BLaER1 treated with 17β-estradiol and CSF1 and Interleukin-3, amounts not matched to agents 10 nM and 100 nM (cell line): ENCODE measurements around the gene TPT1.

Experiments used
- H3K27ac ChIP-seq, 11 experiments: shearing (Covaris generic); formaldehyde crosslinking; 2 replicates each; pipeline ENCODE4 v1.8.1; 2022
- H3K27me3 ChIP-seq, 11 experiments: shearing (Covaris generic); formaldehyde crosslinking; 2 replicates each; pipeline ENCODE4 v1.8.1; 2022
- H3K36me3 ChIP-seq, 11 experiments: shearing (Covaris generic); formaldehyde crosslinking; 2 replicates each; pipeline ENCODE4 v1.8.1; 2022
- H3K4me1 ChIP-seq, 10 experiments: shearing (Covaris generic); formaldehyde crosslinking; 2 replicates each; pipeline ENCODE4 v1.8.1; 2022
- H3K4me2 ChIP-seq, 11 experiments: shearing (Covaris generic); formaldehyde crosslinking; 2 replicates each; pipeline ENCODE4 v1.8.1; 2022
- H3K4me3 ChIP-seq, 10 experiments: shearing (Covaris generic); formaldehyde crosslinking; 2 replicates each; pipeline ENCODE4 v1.8.1; 2022
- H3K9ac ChIP-seq, 11 experiments: shearing (Covaris generic); formaldehyde crosslinking; 2 replicates each; pipeline ENCODE4 v1.8.1; 2022
- H3K9me3 ChIP-seq, 11 experiments: shearing (Covaris generic); formaldehyde crosslinking; replicated peaks in 1 of 11; 2 replicates each; pipeline ENCODE4 v1.8.1; 2022
- H4K20me1 ChIP-seq, 11 experiments: shearing (Covaris generic); formaldehyde crosslinking; 2 replicates each; pipeline ENCODE4 v1.8.1; 2022
- Cebpa-rat ChIP-seq, 11 experiments: shearing (Covaris generic); IDR thresholded peaks; 2 replicates each; pipeline ENCODE4 v1.8.1; 2022

The TPT1 gene

GRCh38 chr13:45335397-45336024 is 5.5 kb downstream of the TPT1 start:
- H3K4me3 ChIP-seq, result peak overlapping the region; percentile 0 to 95 (median 88); a peak in 18 of 20 replicates
- H3K9ac ChIP-seq, result peak overlapping the region; percentile 35 to 100 (median 99); a peak in 21 of 22 replicates
- peak overlapping the region in 10 of 11 experiments; percentile 56 to 100 (median 88); a peak in 19 of 22 replicates for H3K27ac ChIP-seq
- no peak for TF ChIP-seq Cebpa-rat (IDR thresholded peaks at IDR 0.05)
- H3K9me3 ChIP-seq, result peaks cover 0 to 7% (median 0%) of the 10 kb centered on the region in 11 experiments; a peak in 3 of 22 replicates
- H4K20me1 ChIP-seq, result peaks cover 70 to 89% (median 77%) of the 10 kb centered on the region in 11 experiments
- H3K36me3 ChIP-seq, result peaks cover 52 to 78% (median 72%) of the 10 kb centered on the region in 11 experiments
- H3K4me1 ChIP-seq, result peaks cover 85 to 90% (median 87%) of the 10 kb centered on the region in 10 experiments
- no peaks in the 10 kb centered on the region for H3K27me3 ChIP-seq
- H3K4me2 ChIP-seq, result peak overlapping the region; percentile 91 to 97 (median 93)

GRCh38 chr13:45333977-45334922 is 6.7 kb downstream of the TPT1 start:
- H3K4me3 ChIP-seq, result peak overlapping the region in 8 of 10 experiments; percentile 4 to 95 (median 88); a peak in 13 of 20 replicates
- peak overlapping the region in 10 of 11 experiments; percentile 6 to 100 (median 99); a peak in 18 of 22 replicates for H3K9ac ChIP-seq
- H3K27ac ChIP-seq, result peak overlapping the region in 10 of 11 experiments; percentile 56 to 100 (median 88); a peak in 20 of 22 replicates
- H3K4me1 ChIP-seq, result peaks cover 98 to 100% (median 99%) of the 10 kb centered on the region in 10 experiments
- peak overlapping the region; percentile 91 to 97 (median 93) for H3K4me2 ChIP-seq
- peaks cover 41 to 66% (median 60%) of the 10 kb centered on the region in 11 experiments for H3K36me3 ChIP-seq
- H3K27me3 ChIP-seq, result no peaks in the 10 kb centered on the region
- H3K9me3 ChIP-seq, result no peaks in the 10 kb centered on the region
- no peak for TF ChIP-seq Cebpa-rat (IDR thresholded peaks at IDR 0.05)
- H4K20me1 ChIP-seq, result peaks cover 57 to 76% (median 64%) of the 10 kb centered on the region in 11 experiments

- Histone ChIP-seq H3K9ac (peak overlapping the region in 9 of 11 experiments; percentile 7 to 100 (median 99); a peak in 16 of 22 replicates), H3K36me3 (peaks cover 33 to 57% (median 52%) of the 10 kb centered on the region in 11 experiments), H3K27ac (peak overlapping the region in 10 of 11 experiments; percentile 56 to 100 (median 88); a peak in 19 of 22 replicates), H3K27me3 (no peaks in the 10 kb centered on the region), H3K4me1 (peaks cover 98 to 100% (median 100%) of the 10 kb centered on the region in 10 experiments), H3K4me2 (peak overlapping the region; percentile 91 to 97 (median 93)), H4K20me1 (peaks cover 49 to 68% (median 56%) of the 10 kb centered on the region in 11 experiments), H3K4me3 (peak overlapping the region in 6 of 10 experiments; percentile 4 to 95 (median 86); a peak in 10 of 20 replicates), H3K9me3 (no peaks in the 10 kb centered on the region)
- TF ChIP-seq Cebpa-rat (IDR thresholded peaks at IDR 0.05), result no peak
These were observed 7.6 kb downstream of the TPT1 start for GRCh38 chr13:45333251-45333976.

- Histone ChIP-seq H3K4me3 (peak overlapping the region in 4 of 10 experiments; percentile 12 to 90 (median 64); a peak in 3 of 20 replicates), H3K9ac (peak overlapping the region in 9 of 11 experiments; percentile 7 to 100 (median 80); a peak in 16 of 22 replicates), H3K4me1 (peaks cover 98 to 100% (median 100%) of the 10 kb centered on the region in 10 experiments), H3K36me3 (peaks cover 27 to 51% (median 46%) of the 10 kb centered on the region in 11 experiments), H3K9me3 (no peaks in the 10 kb centered on the region), H3K4me2 (peak overlapping the region; percentile 91 to 97 (median 93)), H3K27ac (peak overlapping the region in 10 of 11 experiments; percentile 59 to 100 (median 88); a peak in 18 of 22 replicates), H4K20me1 (peaks cover 43 to 62% (median 50%) of the 10 kb centered on the region in 11 experiments), H3K27me3 (no peaks in the 10 kb centered on the region)
- no peak for TF ChIP-seq Cebpa-rat (IDR thresholded peaks at IDR 0.05)
These were observed 8.2 kb downstream of the TPT1 start for GRCh38 chr13:45332831-45333219.

DNA sequence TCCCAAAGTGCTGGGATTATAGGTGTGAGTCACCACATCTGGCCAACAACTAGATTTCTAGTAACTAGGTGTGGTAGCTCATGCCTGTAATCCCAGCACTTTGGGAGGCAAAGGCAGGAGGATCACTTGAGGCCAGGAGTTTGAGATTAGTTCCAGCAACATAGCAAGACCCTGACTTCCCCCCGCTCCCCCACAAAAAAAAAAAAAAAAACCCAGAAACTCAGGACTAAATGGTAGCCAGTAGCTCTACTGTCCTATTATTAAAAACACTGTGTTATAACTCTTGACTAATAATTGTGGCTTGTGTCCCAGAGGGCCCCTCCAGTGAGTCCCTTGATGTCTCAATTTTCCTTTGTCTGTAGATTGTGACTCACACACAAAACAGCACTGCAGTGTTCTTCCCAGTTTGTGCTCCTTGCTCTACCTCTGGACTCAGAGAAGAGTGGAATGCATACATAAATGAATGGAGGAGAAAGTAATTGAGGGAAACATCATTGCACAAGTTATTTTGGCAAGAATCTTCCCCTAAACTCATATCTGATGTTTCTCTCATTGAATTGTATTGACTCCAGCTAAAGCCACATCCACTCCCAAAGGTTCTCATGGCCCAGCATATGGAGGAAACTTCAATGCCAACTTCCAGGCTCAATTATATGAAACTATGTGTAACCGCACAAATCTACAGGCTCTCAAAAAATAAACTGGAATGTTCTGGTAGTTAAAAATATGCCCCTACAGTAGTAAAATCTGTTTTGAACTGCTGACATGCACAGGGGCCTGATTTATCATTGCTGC is 8.8 kb downstream of the TPT1 start:
- no peaks in the 10 kb centered on the region for H3K27me3 ChIP-seq
- peak overlapping the region; percentile 91 to 97 (median 93) for H3K4me2 ChIP-seq
- H3K4me3 ChIP-seq, result peak overlapping the region in 3 of 10 experiments; percentile 3 to 87 (median 12); a peak in 5 of 20 replicates
- H3K36me3 ChIP-seq, result peaks cover 21 to 46% (median 40%) of the 10 kb centered on the region in 11 experiments
- peak in 3 of 11 experiments; percentile 41 to 77 (median 41); a peak in 3 of 22 replicates for TF ChIP-seq Cebpa-rat (IDR thresholded peaks at IDR 0.05)
- peak overlapping the region in 9 of 11 experiments; percentile 35 to 100 (median 80); a peak in 19 of 22 replicates for H3K9ac ChIP-seq
- peaks cover 37 to 56% (median 44%) of the 10 kb centered on the region in 11 experiments for H4K20me1 ChIP-seq
- peak overlapping the region; percentile 25 to 100 (median 88); a peak in 21 of 22 replicates for H3K27ac ChIP-seq
- peaks cover 98 to 100% (median 100%) of the 10 kb centered on the region in 10 experiments for H3K4me1 ChIP-seq
- H3K9me3 ChIP-seq, result 0 out of 22 replicates have a peak, but pooled peaks cover 0 to 4% (median 0%) of the 10 kb centered on the region in 11 experiments

DNA sequence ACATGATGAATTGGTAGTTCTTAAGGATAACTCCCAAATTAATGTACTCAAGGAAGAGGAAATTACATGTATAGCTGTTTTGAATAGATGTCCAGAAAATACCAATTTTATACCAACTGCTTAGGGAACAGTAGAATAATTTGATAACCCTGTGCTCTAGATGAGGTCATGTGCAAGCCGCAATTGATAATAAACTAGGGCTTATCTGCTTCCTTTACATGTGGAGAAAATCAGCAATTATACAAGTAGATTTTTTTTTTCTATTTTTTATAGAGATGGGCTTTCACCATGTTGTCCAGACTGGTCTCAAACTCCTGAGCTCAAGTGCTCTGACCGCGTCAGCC is 9.3 kb downstream of the TPT1 start:
- Histone ChIP-seq H4K20me1 (peaks cover 32 to 50% (median 38%) of the 10 kb centered on the region in 11 experiments), H3K9me3 (peaks cover 0 to 9% (median 0%) of the 10 kb centered on the region in 11 experiments; a peak in 3 of 22 replicates), H3K36me3 (peaks cover 15 to 40% (median 35%) of the 10 kb centered on the region in 11 experiments), H3K4me1 (peaks cover 98 to 100% (median 100%) of the 10 kb centered on the region in 10 experiments), H3K4me2 (peak overlapping the region; percentile 91 to 97 (median 93); a peak in 21 of 22 replicates), H3K27ac (peak overlapping the region; percentile 25 to 100 (median 88); a peak in 21 of 22 replicates), H3K4me3 (no peak overlapping the region; a peak in 1 of 20 replicates), H3K27me3 (no peaks in the 10 kb centered on the region), H3K9ac (peak overlapping the region in 9 of 11 experiments; percentile 35 to 100 (median 80); a peak in 18 of 22 replicates)
- TF ChIP-seq Cebpa-rat (IDR thresholded peaks at IDR 0.05), result no peak

GRCh38 chr13:45331123-45331619 is 9.8 kb downstream of the TPT1 start:
- no peak for TF ChIP-seq Cebpa-rat (IDR thresholded peaks at IDR 0.05)
- Histone ChIP-seq H3K9me3 (peaks cover 0 to 14% (median 0%) of the 10 kb centered on the region in 11 experiments; a peak in 3 of 22 replicates), H3K9ac (peak overlapping the region in 8 of 11 experiments; percentile 70 to 100 (median 90); a peak in 16 of 22 replicates), H3K4me3 (no peak overlapping the region), H3K27me3 (no peaks in the 10 kb centered on the region), H4K20me1 (peaks cover 27 to 45% (median 33%) of the 10 kb centered on the region in 11 experiments), H3K36me3 (peaks cover 10 to 35% (median 30%) of the 10 kb centered on the region in 11 experiments), H3K4me1 (peaks cover 98 to 100% (median 100%) of the 10 kb centered on the region in 10 experiments), H3K27ac (peak overlapping the region in 10 of 11 experiments; percentile 75 to 100 (median 88); a peak in 19 of 22 replicates), H3K4me2 (peak overlapping the region; percentile 91 to 97 (median 93))
